IPS-NIHi7 (cell line): ENCODE data around the gene GTPBP10.

ENCODE experiments used
- DNase-seq: peaks from one replicate; pipeline ENCODE4 v3.0.0; 2012; ENCODE audit warnings: mixed read lengths; ENCODE audit errors: extremely low spot score

GTPBP10 gene

DNA sequence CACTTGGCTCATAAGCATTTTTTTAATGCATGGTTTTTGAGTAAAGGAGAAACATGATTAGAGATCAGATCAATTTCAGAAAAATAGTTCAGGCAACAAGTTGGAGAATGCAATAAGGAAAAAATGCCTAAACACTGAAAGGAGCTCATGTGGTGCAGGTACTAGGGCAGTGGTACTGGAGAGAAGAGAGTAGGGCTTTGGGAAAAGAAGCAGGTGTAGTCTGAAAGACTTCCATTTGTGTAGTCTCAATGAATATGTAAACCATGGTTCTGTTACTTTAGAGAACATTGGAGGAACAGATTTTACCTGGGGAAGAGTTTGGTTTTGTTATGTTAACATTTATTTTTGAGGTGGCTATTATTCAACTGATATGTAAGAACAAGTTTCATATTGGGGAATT lies 5.5 kb downstream of the GTPBP10 start:
- no peak for DNase-seq

DNA sequence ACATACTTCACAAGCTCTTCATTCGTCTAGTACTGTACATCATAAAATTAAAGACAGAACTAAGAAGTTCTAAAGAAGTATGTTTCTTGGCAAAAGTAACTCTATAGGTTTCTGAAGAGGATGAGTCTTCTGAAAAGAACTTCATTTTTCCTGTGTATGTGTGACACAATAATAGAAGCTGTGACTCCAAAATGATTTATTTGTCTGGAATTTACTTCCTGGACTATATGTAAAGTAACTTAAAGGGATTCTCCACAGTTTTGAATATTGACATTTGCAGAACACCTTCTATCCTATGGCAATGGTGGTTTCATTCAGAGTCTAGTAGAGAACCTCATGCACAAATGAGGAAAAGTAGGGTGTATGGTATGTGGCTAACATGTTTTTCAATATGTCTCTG lies 36.9 kb downstream of the GTPBP10 start:
- DNase-seq = no peak

DNA sequence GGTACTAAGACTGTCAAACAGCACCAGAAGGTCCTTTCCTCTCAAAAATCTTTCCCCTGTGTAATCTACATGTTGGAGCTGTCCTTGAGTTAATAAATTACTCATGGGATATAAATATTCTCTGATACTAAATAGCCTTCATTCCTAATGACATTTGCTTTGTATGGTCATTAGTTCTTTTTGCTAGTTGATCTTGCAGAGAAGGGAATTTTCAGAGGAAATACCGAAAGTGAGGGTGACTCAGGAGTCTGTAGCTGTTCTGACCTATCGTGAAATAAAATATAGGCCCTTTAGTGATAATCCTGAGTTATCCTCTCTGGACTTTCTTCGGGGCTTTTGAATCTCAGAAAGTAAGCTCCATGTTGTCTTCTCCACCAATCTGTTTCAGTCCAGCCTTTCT lies 37.3 kb downstream of the GTPBP10 start:
- no peak for DNase-seq

DNA sequence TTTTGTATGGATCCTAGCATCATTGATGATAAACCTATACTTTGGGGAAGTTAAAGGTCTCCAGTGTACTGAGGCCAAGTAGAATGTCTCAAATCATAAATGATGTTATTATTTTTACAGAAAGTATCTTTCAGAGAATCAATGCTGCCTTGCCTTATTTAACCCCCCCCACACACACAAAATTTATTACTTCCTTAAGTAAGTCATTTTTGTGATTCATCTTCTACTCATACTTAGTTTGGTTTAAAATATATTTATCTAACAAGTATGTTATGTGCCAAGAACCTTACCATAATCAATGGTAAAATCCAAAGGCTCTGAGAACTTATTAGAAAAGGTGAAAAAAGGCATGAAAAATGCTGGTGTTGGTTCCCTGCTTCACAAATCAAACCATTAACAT lies 37.9 kb downstream of the GTPBP10 start:
- no peak for DNase-seq

DNA sequence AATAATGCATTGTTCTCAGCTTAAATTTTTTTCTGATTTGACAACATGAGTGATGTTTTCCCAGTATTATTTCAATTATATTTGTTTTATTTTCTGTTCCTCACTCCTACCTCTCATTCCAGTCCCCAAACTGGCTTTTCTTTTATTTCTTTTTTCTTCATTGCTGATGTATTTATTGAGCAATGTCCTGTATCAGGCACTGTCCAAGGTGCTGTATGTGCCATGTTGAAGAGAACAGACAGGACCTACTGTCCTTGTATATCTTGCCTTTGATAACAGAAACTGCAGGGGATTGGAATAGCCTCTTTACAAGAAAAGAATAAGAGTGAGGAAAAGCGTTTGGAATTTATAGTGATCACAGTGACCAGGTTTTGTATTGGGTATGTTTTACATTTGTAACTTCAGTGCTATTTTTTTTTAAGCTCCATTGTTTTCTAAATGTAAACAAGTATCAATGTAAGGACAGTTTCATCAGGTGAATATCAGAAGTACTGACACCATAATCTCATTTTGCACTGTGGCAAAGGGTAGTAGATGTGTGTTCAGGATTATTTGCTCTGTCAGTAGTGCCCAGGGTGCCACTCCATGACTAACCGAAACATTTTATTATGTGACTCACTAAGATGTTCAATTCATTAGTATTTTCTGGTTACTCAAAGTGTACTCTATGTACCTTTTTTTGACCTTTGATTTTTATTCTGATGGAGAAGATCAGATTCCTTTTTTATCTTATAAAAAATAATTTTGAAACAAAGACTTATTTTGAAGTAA lies 41.1 kb downstream of the GTPBP10 start:
- no peak for DNase-seq

DNA sequence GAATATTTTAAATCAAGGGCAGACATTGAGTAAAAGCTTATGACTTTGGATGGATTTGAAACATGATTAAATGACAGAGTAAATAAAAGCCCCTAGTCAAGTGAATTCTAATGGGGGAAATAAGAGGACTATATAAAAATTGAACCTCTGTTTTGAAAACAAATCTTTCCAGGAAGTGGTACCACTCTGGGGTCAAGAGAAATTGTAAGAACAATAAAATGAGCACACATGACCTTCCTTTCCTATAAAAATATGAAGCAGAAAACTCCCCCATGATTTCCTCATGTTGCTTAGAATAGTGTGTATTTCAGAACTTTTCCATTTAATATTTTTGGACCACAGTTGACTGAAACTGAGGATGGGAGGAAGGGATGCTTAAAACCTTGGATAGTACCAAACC lies 44.4 kb downstream of the GTPBP10 start:
- DNase-seq = no peak

DNA sequence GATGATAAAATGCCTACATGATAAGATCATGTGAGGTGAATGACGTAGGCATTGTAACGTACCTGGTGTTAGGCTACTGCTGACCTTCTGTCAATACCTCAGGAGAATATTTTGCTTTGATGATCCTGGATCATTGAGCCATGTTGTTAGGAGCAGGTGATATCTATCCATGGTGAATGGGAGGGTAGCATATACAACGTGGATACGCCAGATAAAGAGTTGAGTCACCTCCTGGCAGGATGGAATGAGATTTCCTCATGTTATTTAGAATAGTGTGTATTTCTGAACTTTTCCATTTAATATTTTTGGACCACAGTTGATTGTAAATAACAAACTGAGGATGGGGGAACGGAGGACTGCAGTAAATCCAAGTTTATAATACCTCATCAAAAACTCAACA lies 45.0 kb downstream of the GTPBP10 start:
- no peak for DNase-seq

DNA sequence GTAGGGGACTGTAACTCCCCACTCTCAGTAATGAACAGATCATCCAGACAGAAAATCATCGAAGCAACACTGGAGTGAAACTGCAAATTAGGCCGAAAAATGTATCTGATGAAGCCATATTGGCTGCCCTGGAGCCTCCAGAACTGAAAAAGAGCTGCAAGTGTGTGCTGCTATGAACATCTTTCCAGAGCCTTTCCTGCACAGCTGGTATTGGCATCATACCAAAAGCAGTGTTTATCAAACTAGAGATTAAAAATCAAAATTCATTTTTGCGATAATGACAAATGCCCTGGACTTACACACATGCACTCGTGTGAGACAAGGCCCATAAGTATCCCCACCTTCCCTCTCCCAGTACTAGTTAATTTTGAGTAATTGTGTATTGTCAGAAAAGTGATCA lies 49.9 kb downstream of the GTPBP10 start:
- no peak for DNase-seq

DNA sequence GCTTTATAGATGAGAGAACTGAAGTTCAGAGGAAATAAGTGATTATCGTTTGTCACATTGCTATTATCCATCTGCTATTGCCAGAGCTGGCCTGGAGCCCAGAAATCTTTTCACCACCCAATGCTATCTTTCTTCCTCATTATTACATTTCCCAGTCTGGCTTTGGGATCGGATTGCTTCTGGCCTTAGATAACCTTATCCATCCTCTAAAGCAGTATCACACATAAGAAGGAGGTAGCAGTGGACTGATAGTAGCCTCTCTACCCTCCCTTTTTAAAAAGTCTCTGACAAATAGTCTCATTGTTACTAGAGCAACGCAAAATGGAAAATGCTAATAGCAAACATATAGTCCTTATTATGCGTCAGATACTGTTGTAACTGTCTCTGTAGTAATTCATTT lies 55.5 kb downstream of the GTPBP10 start:
- no peak for DNase-seq

DNA sequence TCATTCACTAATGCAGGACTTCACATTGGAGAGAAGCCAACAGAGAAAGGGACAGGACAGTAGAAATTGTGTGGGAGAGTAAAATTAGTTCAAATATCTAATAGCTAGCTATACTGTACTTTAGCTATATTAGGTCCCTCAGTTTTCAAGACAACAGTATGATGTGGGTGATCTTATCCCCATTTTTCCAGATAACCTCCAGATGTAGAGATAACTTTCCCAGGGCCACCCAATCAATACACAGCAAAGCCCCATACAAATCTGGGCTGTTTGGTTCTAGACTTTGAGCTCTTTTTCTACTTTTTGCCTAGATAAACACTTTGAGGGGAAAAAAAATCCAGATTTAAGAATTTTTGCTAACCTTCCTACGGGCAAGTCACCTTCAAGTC lies 56.3 kb downstream of the GTPBP10 start:
- DNase-seq = no peak

DNA sequence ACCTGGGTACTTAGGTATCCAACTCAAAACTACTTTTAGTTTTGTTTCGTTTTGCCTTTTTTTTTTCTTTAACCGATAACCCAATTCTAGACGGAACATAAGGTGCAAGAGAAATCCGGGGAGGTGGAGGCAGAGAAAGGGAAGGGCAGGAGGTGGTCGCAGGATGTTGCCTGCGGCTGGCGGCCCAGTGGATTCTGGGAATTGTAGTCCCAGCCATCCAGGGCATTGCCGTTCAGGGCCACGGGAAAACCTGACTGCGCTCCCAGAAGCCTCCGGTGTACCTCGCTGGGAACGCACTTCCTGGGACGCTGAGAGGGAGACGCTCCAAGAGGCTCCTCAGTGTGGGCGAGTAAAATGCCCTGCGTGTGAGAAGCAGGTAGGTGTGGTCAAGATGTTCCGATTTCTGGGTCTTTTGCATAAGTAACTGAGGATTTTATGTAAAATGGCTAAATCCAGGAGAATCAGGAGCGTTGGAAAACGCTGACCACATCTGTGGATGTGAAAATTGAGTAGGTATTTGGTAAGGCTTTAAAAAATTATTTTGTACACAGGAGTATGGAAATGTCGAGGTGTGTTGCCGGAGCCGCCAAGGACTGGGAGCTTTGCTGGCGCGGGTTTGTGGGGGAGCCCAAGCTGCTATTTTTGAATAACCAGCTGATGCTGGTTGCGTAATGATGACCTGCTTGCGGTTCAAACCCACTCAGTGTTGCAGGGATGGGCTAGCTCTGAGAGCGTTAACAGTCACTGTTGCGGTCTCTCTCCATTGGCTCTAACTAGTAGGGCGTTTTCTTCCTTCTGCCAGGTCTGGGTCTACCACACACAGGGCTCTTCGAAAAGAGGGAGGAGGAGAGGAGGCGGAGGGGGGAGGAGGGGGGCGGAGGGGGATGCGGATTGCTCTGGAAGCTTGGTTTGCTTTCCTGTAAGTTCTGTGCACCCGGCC lies 56.9 kb downstream of the GTPBP10 start, which contains the start of gene CLDN12:
CLDN12 (plus strand) TSS at position 288 of the 940 bp plus-strand sequence. CDS start 9,216 bp downstream, outside the sequence.
- peak; percentile 95 for DNase-seq

DNA sequence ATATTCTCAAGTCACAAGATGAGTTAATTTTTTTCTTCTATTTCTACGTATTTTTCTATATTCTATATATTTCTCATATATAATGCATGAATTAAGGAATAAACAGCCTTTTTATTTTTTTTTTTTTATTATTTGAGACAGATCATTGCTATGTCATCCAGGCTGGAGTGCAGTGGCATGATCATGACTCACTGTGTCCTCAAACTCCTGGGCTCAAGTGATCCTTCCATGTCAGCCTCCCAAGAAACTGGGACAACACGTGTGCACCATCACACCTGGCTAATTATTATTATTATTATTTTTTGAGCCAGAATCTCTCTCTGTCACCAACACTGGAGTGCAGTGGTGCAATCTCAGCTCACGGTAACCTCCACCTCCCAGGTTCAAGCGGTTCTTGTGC lies 58.3 kb downstream of the GTPBP10 start:
- DNase-seq = no peak

DNA sequence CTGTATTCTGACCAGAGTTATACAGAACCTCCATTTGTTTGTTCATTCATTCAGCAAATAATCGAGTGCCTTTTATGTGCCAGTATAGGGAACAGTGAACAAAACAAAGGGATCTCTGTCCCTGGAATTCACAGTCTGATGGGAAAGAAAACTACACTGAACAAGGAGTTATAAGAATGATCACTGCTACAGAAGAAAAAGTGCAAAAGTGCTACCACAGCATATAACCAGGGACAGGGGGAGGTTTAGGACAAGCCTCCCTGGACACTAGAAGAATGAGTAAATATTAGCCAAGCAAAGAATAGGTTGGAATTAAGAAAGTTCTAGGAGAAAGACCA lies 60.9 kb downstream of the GTPBP10 start:
- DNase-seq = no peak

DNA sequence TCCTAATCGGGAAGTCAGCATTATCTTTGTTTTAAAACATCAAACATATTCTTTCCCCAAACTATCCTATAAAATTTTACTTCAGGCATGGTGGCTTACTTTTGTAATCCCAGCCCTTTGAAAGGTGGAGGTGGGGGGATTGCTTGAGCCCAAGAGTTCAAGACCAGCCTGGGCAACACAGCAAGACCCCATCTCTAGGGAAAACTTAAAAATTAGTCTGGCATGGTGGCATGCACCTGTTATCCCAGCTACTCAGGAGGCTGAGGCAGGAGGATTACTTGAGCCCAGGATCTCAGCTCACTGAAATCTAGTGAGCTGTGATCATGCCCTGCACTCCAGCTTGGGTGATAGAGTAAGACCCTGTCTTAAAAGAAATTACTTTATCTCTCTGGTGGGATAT lies 61.6 kb downstream of the GTPBP10 start:
- no peak for DNase-seq

DNA sequence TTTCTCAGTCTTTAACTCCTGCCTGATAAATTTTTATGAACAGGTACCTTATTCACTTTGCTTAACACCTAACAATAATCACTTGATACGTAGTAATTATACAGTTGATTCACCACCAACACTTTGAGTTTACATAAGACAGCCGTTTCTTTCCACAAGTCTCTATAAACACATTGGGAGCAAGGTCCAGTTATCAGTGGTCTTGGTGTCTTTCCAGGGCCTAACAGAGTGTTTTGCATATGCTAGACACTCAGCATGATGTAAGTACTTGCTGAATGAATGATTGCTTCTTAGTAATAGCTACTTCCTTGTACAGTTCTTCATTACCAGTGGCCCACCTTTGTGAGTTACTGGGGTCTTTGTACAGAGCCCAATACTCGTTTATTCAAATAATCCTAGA lies 63.2 kb downstream of the GTPBP10 start:
- DNase-seq = no peak

DNA sequence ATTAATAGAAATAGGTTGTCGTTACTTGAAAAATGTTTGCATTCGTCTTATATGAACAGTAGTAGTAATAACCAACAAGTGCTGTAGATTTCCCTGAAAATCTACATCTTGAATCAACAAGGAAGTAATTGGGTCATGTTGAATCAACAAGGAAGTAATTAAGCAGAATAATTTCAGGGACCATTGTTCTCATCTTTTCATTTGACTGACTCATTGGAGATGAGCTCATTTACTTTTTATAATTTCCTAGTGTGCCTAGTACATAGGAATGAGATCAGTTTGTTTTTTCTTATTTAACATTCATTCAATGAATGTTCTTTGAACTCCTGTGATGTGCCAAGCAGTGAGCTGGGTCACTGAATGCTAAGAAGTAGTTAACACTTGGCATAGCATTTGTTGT lies 65.0 kb downstream of the GTPBP10 start:
- no peak for DNase-seq

DNA sequence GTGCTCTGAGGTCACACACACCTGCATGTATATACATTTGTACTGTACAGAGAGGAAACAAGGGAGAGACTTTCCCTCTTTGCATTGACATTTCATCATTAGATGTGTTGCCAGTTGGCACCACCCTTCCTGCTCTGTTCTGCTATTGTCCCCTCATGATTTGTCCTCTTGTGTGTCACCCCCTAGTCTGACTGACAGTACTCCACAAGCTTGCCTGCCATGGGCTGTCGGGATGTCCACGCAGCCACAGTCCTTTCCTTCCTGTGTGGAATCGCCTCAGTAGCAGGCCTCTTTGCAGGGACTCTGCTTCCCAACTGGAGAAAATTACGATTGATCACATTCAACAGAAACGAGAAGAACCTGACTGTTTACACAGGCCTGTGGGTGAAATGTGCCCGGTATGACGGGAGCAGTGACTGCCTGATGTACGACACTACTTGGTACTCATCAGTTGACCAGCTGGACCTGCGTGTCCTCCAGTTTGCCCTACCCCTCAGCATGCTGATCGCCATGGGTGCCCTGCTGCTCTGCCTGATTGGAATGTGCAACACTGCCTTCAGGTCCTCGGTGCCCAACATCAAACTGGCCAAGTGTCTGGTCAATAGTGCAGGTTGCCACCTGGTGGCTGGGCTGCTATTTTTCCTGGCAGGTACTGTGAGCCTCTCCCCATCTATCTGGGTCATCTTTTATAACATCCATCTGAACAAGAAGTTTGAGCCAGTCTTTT lies 66.1 kb downstream of the GTPBP10 start:
- peak; percentile 36 for DNase-seq

DNA sequence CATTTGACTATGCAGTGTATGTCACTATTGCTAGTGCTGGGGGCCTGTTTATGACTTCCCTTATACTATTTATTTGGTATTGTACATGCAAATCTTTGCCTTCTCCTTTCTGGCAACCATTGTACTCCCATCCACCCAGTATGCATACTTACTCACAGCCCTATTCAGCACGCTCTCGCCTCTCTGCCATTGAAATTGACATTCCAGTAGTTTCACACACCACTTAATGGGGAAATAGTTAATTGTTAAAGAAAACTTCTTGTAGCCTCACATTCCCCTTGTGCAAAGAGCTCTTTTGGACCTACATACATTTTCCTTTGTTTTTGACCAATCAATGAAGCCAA lies 66.6 kb downstream of the GTPBP10 start:
- no peak for DNase-seq

DNA sequence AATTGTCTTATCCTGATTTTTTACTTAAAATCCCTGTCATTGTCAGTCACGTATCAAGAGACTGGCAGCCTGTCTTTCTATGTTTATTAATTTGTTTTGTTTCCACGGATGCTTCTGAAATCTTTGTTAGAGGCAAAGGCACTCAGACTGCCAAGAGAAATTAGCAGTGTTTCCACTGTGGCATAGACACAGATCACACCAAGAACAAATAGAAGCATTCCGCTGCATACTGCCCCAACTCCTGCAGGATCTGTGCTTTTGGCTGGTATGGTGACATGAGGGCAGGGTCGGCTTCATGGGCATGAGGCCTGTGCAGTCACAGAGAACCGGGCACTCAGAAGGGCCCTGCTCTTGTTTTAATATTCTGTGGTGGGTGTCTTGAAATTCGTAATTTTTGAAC lies 75.1 kb downstream of the GTPBP10 start:
- DNase-seq = no peak

DNA sequence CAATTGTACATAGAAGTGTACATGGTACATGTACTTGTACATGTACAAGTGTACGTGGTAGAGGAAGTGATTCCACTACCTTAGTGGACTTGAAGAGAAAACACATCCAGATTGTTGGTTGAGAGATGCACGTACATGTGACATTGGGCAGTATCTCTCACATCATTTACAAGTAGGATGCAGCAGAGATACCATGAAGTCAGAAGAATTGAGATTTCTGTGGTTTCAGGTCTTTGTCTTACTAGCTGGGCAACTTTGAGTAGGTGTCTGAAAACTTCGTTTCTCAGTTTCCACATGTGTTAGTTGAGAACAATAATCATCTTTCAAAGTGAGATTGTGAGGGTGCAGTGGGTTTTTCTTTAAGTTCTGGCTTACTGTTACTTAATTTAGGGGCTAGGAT lies 78.2 kb downstream of the GTPBP10 start:
- DNase-seq = no peak

DNA sequence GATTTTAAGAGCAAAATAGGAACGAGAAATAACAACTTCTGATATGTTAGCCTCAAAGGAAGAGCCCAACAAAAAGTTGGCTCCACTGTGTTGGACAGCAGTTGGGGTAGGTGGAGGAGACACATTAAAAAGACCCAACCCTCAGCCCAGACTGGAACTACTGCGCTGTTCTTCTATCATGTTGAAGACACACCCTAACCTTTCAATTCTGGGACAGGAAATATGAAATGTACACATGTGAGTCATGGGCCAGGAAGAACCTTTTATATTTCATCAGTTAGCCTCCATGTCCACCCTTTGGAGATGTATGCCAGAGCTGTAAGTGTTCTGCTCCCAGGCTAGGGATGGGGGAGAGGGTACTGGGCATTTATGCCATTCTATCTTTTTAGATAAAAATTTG lies 78.9 kb downstream of the GTPBP10 start:
- DNase-seq = no peak

DNA sequence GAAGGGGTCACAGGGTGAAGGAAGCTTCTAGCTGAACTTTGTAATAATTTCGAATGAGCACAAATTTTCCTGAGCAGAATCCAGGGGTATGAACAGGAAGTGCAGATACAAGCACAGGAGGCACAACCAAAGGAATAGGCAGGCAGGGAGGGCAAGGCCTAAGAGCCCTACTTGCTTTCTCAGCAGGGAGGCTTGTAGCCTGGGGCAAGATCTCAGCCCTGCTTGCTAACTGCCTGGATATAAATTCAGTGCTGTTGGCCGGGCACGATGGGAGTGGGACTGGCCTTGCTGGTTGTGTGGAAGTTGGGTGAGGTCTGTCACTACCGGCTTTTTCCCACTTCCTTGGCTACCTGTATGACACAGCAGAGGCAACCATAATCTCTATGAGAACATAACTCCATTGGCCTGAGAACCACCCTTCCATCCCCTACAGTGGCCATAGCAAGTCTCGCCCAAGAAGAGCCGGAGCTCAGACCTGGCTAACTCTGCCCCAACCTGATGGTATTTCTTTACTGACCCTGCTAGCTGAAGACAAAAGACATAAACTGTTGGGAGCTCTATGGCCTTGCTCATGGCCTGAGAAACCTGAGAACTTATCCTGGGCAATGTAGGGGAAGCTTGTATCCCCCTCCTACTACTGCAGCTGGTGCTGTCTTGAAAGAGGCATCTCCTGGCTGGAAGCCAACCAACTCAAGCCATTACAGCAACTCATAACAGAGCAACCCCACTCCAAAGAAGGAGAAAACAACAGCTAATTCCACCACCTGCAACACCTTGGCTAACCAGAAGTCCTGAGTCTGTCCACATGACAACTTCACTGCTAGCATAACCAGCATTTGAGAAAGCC lies 84.3 kb downstream of the GTPBP10 start:
- DNase-seq = no peak
